ENCODE measurements around the gene ATP11A.

ATP11A gene

GRCh38 chr13:112703449-112704284, 13.8 kb downstream of the ATP11A start:
- peaks cover 87% of the 10 kb centered on the region for H3K79me2 ChIP-seq (ENCODE audit: insufficient read depth, low read length)
- no peak for TF ChIP-seq EZH2 (IDR thresholded peaks at IDR 0.05; ENCODE audit: borderline replicate concordance, low read depth, low read length, severe bottlenecking)
- no peak for TF ChIP-seq CTCF (IDR thresholded peaks at IDR 0.05; ENCODE audit: borderline replicate concordance, extremely low read depth, low read length, poor library complexity, severe bottlenecking)
- no peak overlapping the region for H3K9ac ChIP-seq (ENCODE audit: low read depth, low read length)
- DNase-seq (no peak), ATAC-seq (ENCODE audit: insufficient read depth, low read depth) (no peak)
- H3K27me3 ChIP-seq (ENCODE audit: insufficient read depth, low read length, poor library complexity): no peaks in the 10 kb centered on the region
- no peaks in the 10 kb centered on the region for H3K9me3 ChIP-seq (ENCODE audit: insufficient read depth, low read length, severe bottlenecking)
- H4K20me1 ChIP-seq (ENCODE audit: insufficient read depth, low read length): peaks cover 78% of the 10 kb centered on the region
- H3K4me2 ChIP-seq (ENCODE audit: insufficient read depth, low read length): no peak overlapping the region
- no peak overlapping the region for H3K4me3 ChIP-seq (ENCODE audit: low read depth in 1 of 2, low read length in 2 of 2)
- H3K27ac ChIP-seq (ENCODE audit: low read length): no peak overlapping the region
- H3K36me3 ChIP-seq (ENCODE audit: insufficient read depth, low read length): peaks cover 7% of the 10 kb centered on the region
- H3K4me1 ChIP-seq (ENCODE audit: insufficient read depth, low read length): no peaks in the 10 kb centered on the region
- H2AFZ ChIP-seq (ENCODE audit: low read depth, low read length): no peak overlapping the region

DNA sequence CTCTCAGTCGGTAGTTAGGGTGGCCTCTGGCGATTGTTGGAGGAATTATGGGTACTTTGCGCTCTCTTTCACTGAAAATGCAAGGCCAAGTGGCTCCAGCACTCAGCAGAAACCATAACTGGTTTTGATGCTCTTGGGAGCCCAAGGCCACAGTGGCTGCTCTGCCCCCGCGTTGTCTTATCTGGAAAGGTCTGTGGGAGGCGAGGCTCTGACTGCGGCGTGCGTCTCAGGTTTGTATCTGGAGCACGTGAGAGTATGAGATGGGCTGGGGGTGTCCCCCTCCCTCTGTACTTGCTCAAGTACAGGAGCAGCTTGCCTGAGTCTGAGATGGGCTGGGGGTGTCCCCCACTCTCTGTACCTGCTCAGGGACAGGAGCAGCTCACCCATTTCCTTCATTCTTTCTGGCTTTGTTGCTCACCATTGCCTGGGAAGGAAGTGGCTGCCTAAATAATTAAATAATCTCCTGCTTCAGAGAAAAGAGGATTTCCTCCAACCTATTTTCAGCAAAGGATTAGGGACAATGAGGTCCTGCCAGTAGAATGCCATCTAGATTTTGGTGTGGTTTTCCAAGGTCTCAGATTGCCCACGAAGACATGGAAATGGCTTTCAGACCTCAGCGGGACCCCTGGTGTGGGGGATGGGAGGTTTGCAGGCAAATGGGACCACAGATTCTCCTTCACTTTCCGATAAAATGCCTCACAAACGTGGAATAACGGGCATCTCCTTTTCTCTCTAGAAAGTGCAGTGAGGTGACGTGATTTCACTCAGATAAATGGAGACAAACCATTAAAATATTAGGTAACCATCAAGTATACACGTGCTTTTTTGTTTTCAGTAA, 14.7 kb downstream of the ATP11A start:
- H3K27me3 ChIP-seq (ENCODE audit: insufficient read depth, low read length, poor library complexity): no peaks in the 10 kb centered on the region
- H4K20me1 ChIP-seq (ENCODE audit: insufficient read depth, low read length): peaks cover 77% of the 10 kb centered on the region
- peaks cover 7% of the 10 kb centered on the region for H3K36me3 ChIP-seq (ENCODE audit: insufficient read depth, low read length)
- H3K27ac ChIP-seq (ENCODE audit: low read length): no peak overlapping the region
- DNase-seq: no peak
- H3K4me2 ChIP-seq (ENCODE audit: insufficient read depth, low read length): no peak overlapping the region
- TF ChIP-seq CTCF (IDR thresholded peaks at IDR 0.05; ENCODE audit: borderline replicate concordance, extremely low read depth, low read length, poor library complexity, severe bottlenecking): no peak
- TF ChIP-seq EZH2 (IDR thresholded peaks at IDR 0.05; ENCODE audit: borderline replicate concordance, low read depth, low read length, severe bottlenecking): no peak
- H3K4me3 ChIP-seq (ENCODE audit: low read depth in 1 of 2, low read length in 2 of 2): no peak overlapping the region
- ATAC-seq (ENCODE audit: insufficient read depth, low read depth): no peak
- H2AFZ ChIP-seq (ENCODE audit: low read depth, low read length): no peak overlapping the region
- H3K9me3 ChIP-seq (ENCODE audit: insufficient read depth, low read length, severe bottlenecking): no peaks in the 10 kb centered on the region
- H3K4me1 ChIP-seq (ENCODE audit: insufficient read depth, low read length): no peaks in the 10 kb centered on the region
- peaks cover 84% of the 10 kb centered on the region for H3K79me2 ChIP-seq (ENCODE audit: insufficient read depth, low read length)
- H3K9ac ChIP-seq (ENCODE audit: low read depth, low read length): no peak overlapping the region

DNA sequence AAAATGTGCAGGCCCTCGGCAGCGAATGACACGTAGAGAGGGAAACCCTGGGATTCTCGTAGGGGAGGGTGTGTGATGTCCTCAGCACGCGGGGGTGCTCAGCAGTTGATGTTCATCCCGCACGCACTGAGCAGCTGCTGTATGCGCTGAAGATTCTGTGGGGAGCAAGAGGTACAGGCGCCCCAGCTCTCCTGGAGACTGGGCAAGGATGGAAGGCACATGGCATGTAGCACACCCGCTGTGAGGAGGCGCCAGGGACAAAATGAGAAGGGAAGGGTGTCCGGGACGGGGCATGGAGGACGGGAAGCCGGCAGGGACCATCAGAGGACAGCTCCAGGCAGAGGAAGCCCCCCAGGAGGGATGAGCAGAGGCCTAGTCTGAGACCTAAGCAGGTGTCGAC, 15.4 kb downstream of the ATP11A start:
- DNase-seq: no peak
- Histone ChIP-seq H2AFZ (ENCODE audit: low read depth, low read length) (no peak overlapping the region), H3K4me3 (ENCODE audit: low read depth in 1 of 2, low read length in 2 of 2) (no peak overlapping the region), H3K4me2 (ENCODE audit: insufficient read depth, low read length) (no peak overlapping the region), H3K4me1 (ENCODE audit: insufficient read depth, low read length) (no peaks in the 10 kb centered on the region), H3K27ac (ENCODE audit: low read length) (no peak overlapping the region), H3K79me2 (ENCODE audit: insufficient read depth, low read length) (peaks cover 81% of the 10 kb centered on the region), H3K9me3 (ENCODE audit: insufficient read depth, low read length, severe bottlenecking) (no peaks in the 10 kb centered on the region), H3K36me3 (ENCODE audit: insufficient read depth, low read length) (peaks cover 6% of the 10 kb centered on the region), H3K27me3 (ENCODE audit: insufficient read depth, low read length, poor library complexity) (no peaks in the 10 kb centered on the region), H4K20me1 (ENCODE audit: insufficient read depth, low read length) (peaks cover 77% of the 10 kb centered on the region), H3K9ac (ENCODE audit: low read depth, low read length) (no peak overlapping the region)
- ATAC-seq (ENCODE audit: insufficient read depth, low read depth): no peak
- TF ChIP-seq EZH2 (IDR thresholded peaks at IDR 0.05; ENCODE audit: borderline replicate concordance, low read depth, low read length, severe bottlenecking) (no peak), CTCF (IDR thresholded peaks at IDR 0.05; ENCODE audit: borderline replicate concordance, extremely low read depth, low read length, poor library complexity, severe bottlenecking) (no peak)

Measured in DND-41 (cell line).